ENCODE results near the gene MIEF1.
A peak's percentile ranks its signal among the peaks of the same experiment; 100 is the strongest.

The MIEF1 gene

GRCh38 chr22:39528080-39528661 lies 26.1 kb downstream of the MIEF1 start:
- in situ Hi-C loops (cut with MboI; ENCODE audit: low pct_unique_long_range_greater_than_20kb, low sequenced_read_pairs, unreplicated experiment), result no loop called here
- no peak for DNase-seq (ENCODE audit: low spot score)
- TF ChIP-seq CTCF (IDR thresholded peaks at IDR 0.05; ENCODE audit: extremely low read depth, insufficient read depth, missing control alignments), result no peak

GRCh38 chr22:39528681-39529486 lies 26.8 kb downstream of the MIEF1 start:
- peak; percentile 88 for DNase-seq (ENCODE audit: low spot score)
- peak; percentile 100 for TF ChIP-seq CTCF (IDR thresholded peaks at IDR 0.05; ENCODE audit: extremely low read depth, insufficient read depth, missing control alignments)
- in situ Hi-C loops (cut with MboI; ENCODE audit: low pct_unique_long_range_greater_than_20kb, low sequenced_read_pairs, unreplicated experiment), result no loop called here

GRCh38 chr22:39529487-39529851 lies 27.4 kb downstream of the MIEF1 start:
- in situ Hi-C loops (cut with MboI; ENCODE audit: low pct_unique_long_range_greater_than_20kb, low sequenced_read_pairs, unreplicated experiment), result no loop called here
- TF ChIP-seq CTCF (IDR thresholded peaks at IDR 0.05; ENCODE audit: extremely low read depth, insufficient read depth, missing control alignments), result no peak
- no peak for DNase-seq (ENCODE audit: low spot score)

- TF ChIP-seq CTCF (IDR thresholded peaks at IDR 0.05; ENCODE audit: extremely low read depth, insufficient read depth, missing control alignments), result no peak
- DNase-seq (ENCODE audit: low spot score), result no peak
- in situ Hi-C loops (cut with MboI; ENCODE audit: low pct_unique_long_range_greater_than_20kb, low sequenced_read_pairs, unreplicated experiment), result loop anchor here (10.0 kb wide), 2 partner anchors 505 to 825 kb away; no protein-coding TSS in a partner anchor
Measured at GRCh38 chr22:39530116-39530515, 28.0 kb downstream of the MIEF1 start.

GRCh38 chr22:39530692-39531331 lies 28.7 kb downstream of the MIEF1 start:
- in situ Hi-C loops (cut with MboI; ENCODE audit: low pct_unique_long_range_greater_than_20kb, low sequenced_read_pairs, unreplicated experiment), result loop anchor here (10.0 kb wide), 2 partner anchors 504 to 824 kb away; no protein-coding TSS in a partner anchor
- no peak for DNase-seq (ENCODE audit: low spot score)
- no peak for TF ChIP-seq CTCF (IDR thresholded peaks at IDR 0.05; ENCODE audit: extremely low read depth, insufficient read depth, missing control alignments)

GRCh38 chr22:39532215-39533073 lies 30.4 kb downstream of the MIEF1 start, which contains the start of gene RPS19BP1:
RPS19BP1 (minus strand) TSS chr22:39532748; CDS start chr22:39532738, 10 bp downstream.
- in situ Hi-C loops (cut with MboI; ENCODE audit: low pct_unique_long_range_greater_than_20kb, low sequenced_read_pairs, unreplicated experiment), result loop anchor here (10.0 kb wide), 2 partner anchors 502 to 822 kb away; no protein-coding TSS in a partner anchor
- TF ChIP-seq CTCF (IDR thresholded peaks at IDR 0.05; ENCODE audit: extremely low read depth, insufficient read depth, missing control alignments), result no peak
- peak; percentile 98 for DNase-seq (ENCODE audit: low spot score)
